Mesodermal cell (in vitro differentiated cells): Measurements from ENCODE around the gene MYO5A.

Experiments
- H3K27ac ChIP-seq: 2 replicates; pipeline ENCODE4 v1.7.0; 2013; ENCODE audit warnings: mild to moderate bottlenecking, low read depth, low read length, moderate library complexity; ENCODE audit not compliant: severe bottlenecking
- H3K36me3 ChIP-seq: 2 replicates; pipeline ENCODE4 v1.7.1; 2013; ENCODE audit warnings: mild to moderate bottlenecking, low read length, moderate library complexity; ENCODE audit not compliant: control insufficient read depth, insufficient read depth
- H3K4me1 ChIP-seq: one replicate; pipeline ENCODE4 v1.7.1; 2013; ENCODE audit warnings: mild to moderate bottlenecking, low read length; ENCODE audit not compliant: insufficient read depth, control insufficient read depth, poor library complexity, severe bottlenecking
- H3K4me3 ChIP-seq: 2 replicates; pipeline ENCODE4 v1.7.0; 2013; ENCODE audit warnings: low read length, control low read depth, mild to moderate bottlenecking; ENCODE audit not compliant: insufficient read depth, poor library complexity, severe bottlenecking; ENCODE audit errors: extremely low read depth
- H3K9me3 ChIP-seq: 2 replicates; pipeline ENCODE4 v1.7.1; 2013; ENCODE audit warnings: mild to moderate bottlenecking, low read length, moderate library complexity; ENCODE audit not compliant: control insufficient read depth
- WGBS, 2 experiments: methylation state at CpG; one replicate each; pipeline ENCODE4 v1.1.5; 2013; ENCODE audit warnings: missing lambda C conversion rate in 2 of 2; ENCODE audit not compliant: insufficient coverage in 2 of 2; 5-methylcytosine and 5-hydroxymethylcytosine counted together

Gene MYO5A

GRCh38 chr15:52368402-52368801 lies 160.3 kb downstream of the MYO5A start:
- Histone ChIP-seq H3K36me3 (no peaks in the 10 kb centered on the region), H3K4me3 (no peak overlapping the region), H3K9me3 (no peaks in the 10 kb centered on the region), H3K4me1 (no peaks in the 10 kb centered on the region), H3K27ac (no peak overlapping the region)
- WGBS, 2 experiments, result 60 to 93% methylated on average over 1 to 3 of the region's 3 CpGs

DNA sequence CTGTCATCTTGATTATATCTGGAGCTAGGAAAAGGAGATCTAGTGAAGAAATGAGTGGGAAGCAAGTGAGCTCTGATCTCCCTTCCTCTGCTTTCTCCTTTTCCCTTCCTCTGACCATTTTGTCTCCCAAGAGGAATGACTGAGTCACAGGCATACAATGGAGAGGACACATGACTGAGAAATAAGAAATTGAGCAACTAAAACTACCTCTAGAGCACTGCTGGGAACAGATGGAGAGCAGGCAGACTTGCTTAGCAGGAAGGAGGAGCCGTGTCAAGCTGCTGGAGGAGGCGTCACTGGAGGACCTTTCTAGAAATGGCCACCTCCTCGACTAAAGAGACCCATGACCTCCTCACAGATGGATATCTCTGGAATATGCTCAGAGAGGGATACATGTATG lies 166.2 kb downstream of the MYO5A start:
- no peaks in the 10 kb centered on the region for H3K9me3 ChIP-seq
- H3K27ac ChIP-seq, result no peak overlapping the region
- 85 to 100% methylated on average over 1 to 3 of the region's 3 CpGs for WGBS, 2 experiments
- H3K4me1 ChIP-seq, result no peaks in the 10 kb centered on the region
- no peak overlapping the region for H3K4me3 ChIP-seq
- H3K36me3 ChIP-seq, result no peaks in the 10 kb centered on the region

- H3K27ac ChIP-seq, result no peak overlapping the region
- 71 to 100% methylated on average over 1 of the region's 4 CpGs for WGBS, 2 experiments
These were observed 166.6 kb downstream of the MYO5A start for GRCh38 chr15:52361975-52362494.

GRCh38 chr15:52361494-52361893 lies 167.2 kb downstream of the MYO5A start:
- no peak overlapping the region for H3K27ac ChIP-seq
- H3K4me3 ChIP-seq, result no peak overlapping the region
- WGBS, 2 experiments, result 91 to 92% methylated on average over 1 to 4 of the region's 4 CpGs
- H3K4me1 ChIP-seq, result no peaks in the 10 kb centered on the region
- H3K36me3 ChIP-seq, result no peaks in the 10 kb centered on the region
- no peaks in the 10 kb centered on the region for H3K9me3 ChIP-seq

More at GRCh38 chr15:52361975-52362494, 166.6 kb downstream of the MYO5A start:
- no peaks in the 10 kb centered on the region for H3K36me3 ChIP-seq
- H3K4me3 ChIP-seq, result no peak overlapping the region
- no peaks in the 10 kb centered on the region for H3K9me3 ChIP-seq
- H3K4me1 ChIP-seq, result no peaks in the 10 kb centered on the region

DNA sequence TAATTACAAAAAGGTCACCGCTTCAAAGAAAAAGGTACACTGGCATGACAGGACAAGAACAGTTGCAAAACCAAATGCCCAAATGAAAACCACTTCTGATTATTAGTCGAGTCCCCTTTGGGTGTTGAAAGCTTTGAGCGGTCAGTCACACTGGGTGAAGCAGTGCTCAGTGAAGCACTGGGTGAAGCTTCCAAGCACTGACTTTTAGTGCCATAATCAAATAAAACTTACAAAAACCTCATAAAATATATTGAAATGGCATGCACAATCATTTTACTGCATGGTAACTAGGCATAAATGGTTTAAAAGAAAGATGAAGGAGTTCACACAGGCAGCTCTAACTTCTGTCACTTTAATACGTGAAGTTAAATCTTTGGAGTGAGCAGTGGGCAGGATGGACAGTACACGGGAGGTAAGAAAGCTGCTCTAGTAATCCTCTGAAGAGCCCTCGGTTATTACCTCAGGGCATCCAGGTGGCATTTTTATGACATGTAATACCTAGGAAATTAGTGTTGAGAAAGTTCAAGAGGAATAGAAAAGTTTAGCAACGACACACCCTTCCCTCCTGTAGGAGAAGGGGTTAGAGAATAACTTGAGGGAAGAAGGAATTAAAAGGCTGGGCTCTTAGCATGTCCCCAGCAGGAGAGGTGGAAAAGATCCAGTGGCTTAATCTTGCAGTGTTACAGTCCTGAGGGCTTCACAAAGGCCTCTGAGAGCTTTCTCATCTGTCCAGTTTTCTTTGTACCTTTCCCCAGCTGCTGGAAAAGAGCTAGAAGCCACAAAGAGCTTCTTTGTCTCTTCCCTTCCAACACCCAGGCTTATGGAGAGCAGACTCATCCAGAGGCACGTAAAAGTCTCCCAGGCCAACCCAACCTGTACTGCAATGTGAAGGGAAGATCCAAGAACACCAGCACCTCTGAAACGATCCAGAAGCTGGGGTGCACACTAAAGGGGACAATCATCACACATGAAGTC lies 168.2 kb downstream of the MYO5A start:
- no peak overlapping the region for H3K27ac ChIP-seq
- no peaks in the 10 kb centered on the region for H3K9me3 ChIP-seq
- no peaks in the 10 kb centered on the region for H3K4me1 ChIP-seq
- no peaks in the 10 kb centered on the region for H3K36me3 ChIP-seq
- WGBS, 2 experiments, result 81 to 94% methylated on average over 4 to 8 of the region's 9 CpGs
- H3K4me3 ChIP-seq, result no peak overlapping the region

GRCh38 chr15:52359722-52360121 lies 169.0 kb downstream of the MYO5A start:
- H3K36me3 ChIP-seq, result no peaks in the 10 kb centered on the region
- WGBS, 2 experiments, result no CpG with 5 or more reads among the region's 1 CpG

DNA sequence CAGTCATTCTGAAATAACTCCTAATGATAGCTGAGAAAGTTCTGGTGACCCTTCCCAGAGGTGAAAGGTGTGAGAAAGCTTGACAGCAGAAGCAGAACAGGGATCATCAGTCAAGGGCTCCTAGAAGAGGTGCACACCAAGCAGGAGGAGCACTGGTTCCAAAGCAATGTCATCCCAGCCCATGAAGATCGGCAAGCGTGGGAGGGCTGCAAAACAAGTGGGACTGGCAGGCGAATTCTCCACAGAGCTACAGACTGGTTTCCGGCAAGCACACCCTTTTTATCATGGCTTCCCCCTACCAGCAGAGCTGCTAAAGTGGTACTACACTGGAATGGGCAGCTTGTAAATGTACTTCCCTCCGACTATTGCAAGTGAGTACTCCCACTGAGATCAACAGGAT lies 170.7 kb downstream of the MYO5A start:
- Histone ChIP-seq H3K4me3 (no peak overlapping the region), H3K9me3 (no peaks in the 10 kb centered on the region), H3K27ac (no peak overlapping the region), H3K4me1 (no peaks in the 10 kb centered on the region), H3K36me3 (peaks cover 4% of the 10 kb centered on the region)
- 90 to 95% methylated on average over 4 to 5 of the region's 5 CpGs for WGBS, 2 experiments

More at GRCh38 chr15:52359722-52360121, 169.0 kb downstream of the MYO5A start:
- Histone ChIP-seq H3K27ac (no peak overlapping the region), H3K4me3 (no peak overlapping the region), H3K9me3 (no peaks in the 10 kb centered on the region), H3K4me1 (no peaks in the 10 kb centered on the region)

DNA sequence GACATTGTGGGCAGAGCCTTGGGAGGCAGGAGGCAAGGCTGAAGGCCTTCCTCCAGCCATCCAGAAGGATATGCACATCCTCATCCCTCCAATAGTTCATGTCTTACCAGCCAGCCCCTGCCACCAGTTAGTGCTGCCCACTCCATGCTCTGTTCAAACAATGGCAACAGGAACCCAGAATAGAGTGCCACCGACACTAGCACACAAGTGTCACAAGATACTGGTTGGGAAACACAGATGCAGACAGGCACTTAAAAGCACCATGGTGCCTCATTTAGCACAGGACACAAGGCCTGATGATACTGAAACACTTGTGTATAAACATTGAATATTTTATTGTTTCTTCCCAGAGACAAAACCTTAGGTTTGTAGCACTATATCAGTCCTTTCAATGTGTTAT lies 176.6 kb downstream of the MYO5A start:
- Histone ChIP-seq H3K9me3 (no peaks in the 10 kb centered on the region), H3K27ac (no peak overlapping the region), H3K36me3 (peaks cover 4% of the 10 kb centered on the region), H3K4me1 (peaks cover 3% of the 10 kb centered on the region), H3K4me3 (no peak overlapping the region)
- 86 to 89% methylated on average over 1 of the region's 1 CpG for WGBS, 2 experiments

DNA sequence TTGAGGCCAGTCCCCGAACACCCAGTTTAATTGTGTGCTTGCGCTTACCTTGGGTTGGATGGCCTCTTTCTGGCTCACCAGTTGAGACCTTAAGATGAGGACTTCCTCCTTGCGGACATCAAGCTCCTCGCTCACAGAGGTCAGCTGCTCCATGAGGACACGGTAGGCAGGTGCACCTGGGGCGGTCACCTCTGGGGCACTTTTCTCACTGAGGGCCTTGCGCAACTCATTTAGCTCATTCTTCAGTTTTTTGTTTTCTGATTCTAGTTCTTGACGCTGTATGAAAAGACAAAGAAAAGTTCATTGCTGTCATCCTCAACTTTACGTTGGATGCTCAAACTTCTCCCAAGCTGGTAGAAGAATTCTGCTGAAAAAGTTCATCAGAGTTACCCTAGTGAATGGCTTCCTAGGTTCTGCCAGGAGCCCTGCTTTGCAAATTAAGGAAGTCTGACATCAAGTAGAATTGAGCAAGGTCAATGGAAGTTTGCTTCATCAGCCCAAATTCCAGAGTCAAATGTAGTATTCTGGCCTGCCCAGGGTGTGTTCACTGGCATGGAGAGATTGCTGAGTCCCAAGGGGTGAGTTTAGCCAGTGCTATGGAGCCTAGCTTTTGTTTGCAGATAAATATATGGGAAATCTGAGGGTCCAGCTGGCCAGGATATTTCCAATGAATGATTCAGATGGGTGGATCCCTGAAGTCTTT lies 177.3 kb downstream of the MYO5A start:
- H3K4me3 ChIP-seq, result no peak overlapping the region
- peaks cover 3% of the 10 kb centered on the region for H3K4me1 ChIP-seq
- H3K9me3 ChIP-seq, result no peaks in the 10 kb centered on the region
- 90 to 95% methylated on average over 7 to 9 of the region's 9 CpGs for WGBS, 2 experiments
- H3K27ac ChIP-seq, result no peak overlapping the region
- H3K36me3 ChIP-seq, result peaks cover 4% of the 10 kb centered on the region

GRCh38 chr15:52350423-52350822 lies 178.3 kb downstream of the MYO5A start:
- no peak overlapping the region for H3K27ac ChIP-seq
- H3K9me3 ChIP-seq, result no peaks in the 10 kb centered on the region
- H3K4me3 ChIP-seq, result no peak overlapping the region
- peaks cover 3% of the 10 kb centered on the region for H3K4me1 ChIP-seq
- peaks cover 4% of the 10 kb centered on the region for H3K36me3 ChIP-seq
- 80 to 100% methylated on average over 2 of the region's 2 CpGs for WGBS, 2 experiments
